ENCODE data around the gene DAPK1. TPM values are rescaled to one million over a fixed set of nuclear protein-coding genes. Genes with fewer than 3 reads are reported as not detected.

DAPK1 gene
- total and polyA plus RNA-seq, 4 donors: 33.0 to 301 (median 94.1) TPM

- TF ChIP-seq, protein P1, sequence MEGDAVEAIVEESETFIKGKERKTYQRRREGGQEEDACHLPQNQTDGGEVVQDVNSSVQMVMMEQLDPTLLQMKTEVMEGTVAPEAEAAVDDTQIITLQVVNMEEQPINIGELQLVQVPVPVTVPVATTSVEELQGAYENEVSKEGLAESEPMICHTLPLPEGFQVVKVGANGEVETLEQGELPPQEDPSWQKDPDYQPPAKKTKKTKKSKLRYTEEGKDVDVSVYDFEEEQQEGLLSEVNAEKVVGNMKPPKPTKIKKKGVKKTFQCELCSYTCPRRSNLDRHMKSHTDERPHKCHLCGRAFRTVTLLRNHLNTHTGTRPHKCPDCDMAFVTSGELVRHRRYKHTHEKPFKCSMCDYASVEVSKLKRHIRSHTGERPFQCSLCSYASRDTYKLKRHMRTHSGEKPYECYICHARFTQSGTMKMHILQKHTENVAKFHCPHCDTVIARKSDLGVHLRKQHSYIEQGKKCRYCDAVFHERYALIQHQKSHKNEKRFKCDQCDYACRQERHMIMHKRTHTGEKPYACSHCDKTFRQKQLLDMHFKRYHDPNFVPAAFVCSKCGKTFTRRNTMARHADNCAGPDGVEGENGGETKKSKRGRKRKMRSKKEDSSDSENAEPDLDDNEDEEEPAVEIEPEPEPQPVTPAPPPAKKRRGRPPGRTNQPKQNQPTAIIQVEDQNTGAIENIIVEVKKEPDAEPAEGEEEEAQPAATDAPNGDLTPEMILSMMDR (IDR thresholded peaks at IDR 0.05; ENCODE audit: control extremely low read depth, extremely low read depth): no peak
- Histone ChIP-seq H3K4me1 (ENCODE audit: control insufficient read depth in 5 of 5, insufficient read depth in 5 of 5, low read length in 5 of 5) (peaks cover 0 to 50% (median 7%) of the 10 kb centered on the region in 5 donors), H3K9ac (ENCODE audit: insufficient read depth in 1 of 2, low read length in 2 of 2) (no peak overlapping the region), H3K27me3 (ENCODE audit: control insufficient read depth in 3 of 3, insufficient read depth in 3 of 3, low read length in 2 of 3) (no peaks in the 10 kb centered on the region), H3K36me3 (ENCODE audit: control insufficient read depth in 4 of 4, insufficient read depth in 4 of 4, low read length in 4 of 4) (peaks cover 0 to 34% (median 14%) of the 10 kb centered on the region in 4 donors), H3K9me3 (ENCODE audit: control insufficient read depth in 4 of 4, insufficient read depth in 3 of 4, low read length in 3 of 4) (peaks cover 0 to 8% (median 0%) of the 10 kb centered on the region in 4 donors), H3K27ac (ENCODE audit: low read depth in 1 of 2, low read length in 1 of 2) (peak overlapping the region in 1 of 2 donors; percentile 77), H3K4me3 (no peak overlapping the region)
- DNase-seq (no peak), ATAC-seq (ENCODE audit: insufficient read depth, low FRiP score) (peak; percentile 31)
- 32 to 36% methylated on average over 7 of the region's 7 CpGs for WGBS, 2 donors
Measured at GRCh38 chr9:87502391-87503221, 4.9 kb downstream of the DAPK1 start.

DNA sequence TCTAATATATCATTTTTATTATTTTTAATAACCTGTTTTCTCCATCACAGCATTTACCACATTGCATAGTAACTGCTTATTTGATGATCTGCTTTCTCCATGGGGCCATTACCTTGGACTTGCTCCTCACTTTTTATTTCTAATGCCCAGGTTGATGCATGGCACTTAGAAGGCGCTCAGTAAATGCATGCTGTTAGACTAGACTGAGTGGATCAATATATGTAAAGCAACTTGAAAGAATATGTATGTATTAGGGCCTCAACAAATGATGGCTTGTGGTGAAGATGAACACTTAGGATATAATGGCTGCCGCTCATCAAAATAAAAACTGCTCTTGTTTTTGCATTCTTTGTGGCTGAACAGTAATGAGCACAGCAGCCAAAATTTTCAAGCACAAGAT is 5.8 kb downstream of the DAPK1 start:
- Histone ChIP-seq H3K27me3 (ENCODE audit: control insufficient read depth in 3 of 3, insufficient read depth in 3 of 3, low read length in 2 of 3) (no peaks in the 10 kb centered on the region), H3K9ac (ENCODE audit: insufficient read depth in 1 of 2, low read length in 2 of 2) (no peak overlapping the region), H3K9me3 (ENCODE audit: control insufficient read depth in 4 of 4, insufficient read depth in 3 of 4, low read length in 3 of 4) (peaks cover 0 to 3% (median 0%) of the 10 kb centered on the region in 4 donors), H3K27ac (ENCODE audit: low read depth in 1 of 2, low read length in 1 of 2) (no peak overlapping the region), H3K4me1 (ENCODE audit: control insufficient read depth in 5 of 5, insufficient read depth in 5 of 5, low read length in 5 of 5) (peaks cover 0 to 50% (median 7%) of the 10 kb centered on the region in 5 donors), H3K4me3 (no peak overlapping the region), H3K36me3 (ENCODE audit: control insufficient read depth in 4 of 4, insufficient read depth in 4 of 4, low read length in 4 of 4) (peaks cover 0 to 34% (median 14%) of the 10 kb centered on the region in 4 donors)
- WGBS, 2 donors: 90 to 97% methylated on average over 2 of the region's 2 CpGs
- TF ChIP-seq, protein P1 (IDR thresholded peaks at IDR 0.05; ENCODE audit: control extremely low read depth, extremely low read depth): no peak
- no peak for DNase-seq
- no peak for ATAC-seq (ENCODE audit: insufficient read depth, low FRiP score)

GRCh38 chr9:87503927-87504326 is 6.3 kb downstream of the DAPK1 start:
- Histone ChIP-seq H3K27me3 (ENCODE audit: control insufficient read depth in 3 of 3, insufficient read depth in 3 of 3, low read length in 2 of 3) (no peaks in the 10 kb centered on the region), H3K9me3 (ENCODE audit: control insufficient read depth in 4 of 4, insufficient read depth in 3 of 4, low read length in 3 of 4) (peaks cover 0 to 2% (median 0%) of the 10 kb centered on the region in 4 donors), H3K36me3 (ENCODE audit: control insufficient read depth in 4 of 4, insufficient read depth in 4 of 4, low read length in 4 of 4) (peaks cover 0 to 38% (median 13%) of the 10 kb centered on the region in 4 donors), H3K4me1 (ENCODE audit: control insufficient read depth in 5 of 5, insufficient read depth in 5 of 5, low read length in 5 of 5) (peaks cover 0 to 50% (median 7%) of the 10 kb centered on the region in 5 donors), H3K27ac (ENCODE audit: low read depth in 1 of 2, low read length in 1 of 2) (no peak overlapping the region), H3K9ac (ENCODE audit: insufficient read depth in 1 of 2, low read length in 2 of 2) (peak overlapping the region in 1 of 2 donors; percentile 29), H3K4me3 (no peak overlapping the region)
- no peak for ATAC-seq (ENCODE audit: insufficient read depth, low FRiP score)
- TF ChIP-seq, protein P1 (IDR thresholded peaks at IDR 0.05; ENCODE audit: control extremely low read depth, extremely low read depth): no peak
- WGBS, 2 donors: 23 to 32% methylated on average over 5 of the region's 5 CpGs
- no peak for DNase-seq

All from lung (tissue), 12 donors.